H1 (cell line): ENCODE results near the gene BABAM1. TPM values are rescaled to one million over a fixed set of nuclear protein-coding genes. Genes with fewer than 3 reads are reported as not detected.

Experiments used
- CTCF ChIA-PET: fragments of 300-600 bp; sonication (Branson Sonifier 250); formaldehyde crosslinking; loops from one replicate; lab custom pipeline; 2021; ENCODE audit not compliant: partially characterized antibody; lab: Charles Lee
- POLR2A ChIA-PET: fragments of 300-600 bp; sonication (Branson Sonifier 250); formaldehyde crosslinking; loops from one replicate; lab custom pipeline; 2021; ENCODE audit warnings: inconsistent platforms; ENCODE audit not compliant: partially characterized antibody; lab: Charles Lee
- DNase-seq, 2 experiments: peaks; one replicate each; pipeline versions ENCODE4 v3.0.0 to v3.0.0-alpha.2; 2010 to 2022; ENCODE audit warnings: low spot score in 2 of 2, low read depth in 1 of 2, mixed read lengths in 1 of 2
- FAIRE-seq: peaks from 2 replicates; lab custom pipeline; 2011; peaks lifted over from hg19 to GRCh38; lab: Jason Lieb, UNC
- H2AFZ ChIP-seq: 2 replicates; pipeline ENCODE4 v1.8.1; 2012; ENCODE audit warnings: low read length, inconsistent platforms
- H2AK5ac ChIP-seq: 2 replicates; pipeline ENCODE4 v1.6.1; 2013; ENCODE audit warnings: low read depth, low read length
- H2BK120ac ChIP-seq: replicated peaks from 2 replicates; pipeline ENCODE3; 2013; ENCODE audit warnings: low read depth, low read length, inconsistent platforms
- H2BK12ac ChIP-seq: 2 replicates; pipeline ENCODE4 v1.6.1; 2013; ENCODE audit warnings: low read depth, low read length
- H2BK15ac ChIP-seq: 2 replicates; pipeline ENCODE4 v1.6.1; 2013; ENCODE audit warnings: low read length
- H2BK20ac ChIP-seq: 2 replicates; pipeline ENCODE4 v1.6.1; 2013; ENCODE audit warnings: low read length
- H2BK5ac ChIP-seq: 2 replicates; pipeline ENCODE4 v1.6.1; 2013; ENCODE audit warnings: low read depth, low read length
- H3K14ac ChIP-seq: 2 replicates; pipeline ENCODE4 v1.6.1; 2013; ENCODE audit warnings: inconsistent platforms; ENCODE audit not compliant: insufficient read length
- H3K18ac ChIP-seq: 2 replicates; pipeline ENCODE4 v1.6.1; 2013; ENCODE audit warnings: low read length; ENCODE audit errors: extremely low read depth
- H3K23ac ChIP-seq: 2 replicates; pipeline ENCODE4 v1.6.1; 2013; ENCODE audit warnings: inconsistent platforms; ENCODE audit not compliant: insufficient read length
- H3K23me2 ChIP-seq: 2 replicates; pipeline ENCODE4 v1.6.1; 2013; ENCODE audit warnings: low read depth, low read length
- H3K27ac ChIP-seq: 2 replicates; pipeline ENCODE4 v1.6.1; 2011; ENCODE audit warnings: low read depth, low read length, inconsistent platforms
- H3K27me3 ChIP-seq, 4 experiments: replicated peaks in 1 of 4; 1 replicate in 1 of 4; 2 replicates in 3 of 4; pipeline versions ENCODE4 v1.6.1 to v1.8.1; 2011 to 2013; ENCODE audit warnings: low read length in 3 of 4, mild to moderate bottlenecking in 3 of 4, inconsistent platforms in 2 of 4, mixed read lengths in 2 of 4, moderate library complexity in 1 of 4; ENCODE audit not compliant: control insufficient read depth in 3 of 4, insufficient read depth in 3 of 4; ENCODE audit errors: extremely low read depth in 1 of 4
- H3K36me3 ChIP-seq, 4 experiments: 2 replicates each; pipeline versions ENCODE4 v1.6.1 to v1.8.1; 2011 to 2013; ENCODE audit warnings: mild to moderate bottlenecking in 4 of 4, low read length in 3 of 4, moderate library complexity in 2 of 4, control low read depth in 1 of 4, inconsistent platforms in 1 of 4; ENCODE audit not compliant: insufficient read depth in 4 of 4, control insufficient read depth in 2 of 4
- H3K4ac ChIP-seq: replicated peaks from 2 replicates; pipeline ENCODE3; 2013; ENCODE audit warnings: low read length, low read depth, mixed read lengths, inconsistent platforms; ENCODE audit not compliant: insufficient read length
- H3K4me1 ChIP-seq, 4 experiments: replicated peaks in 1 of 4; 1 replicate in 1 of 4; 2 replicates in 3 of 4; pipeline versions ENCODE4 v1.6.1 to v1.8.1; 2011 to 2013; ENCODE audit warnings: low read length in 3 of 4, inconsistent platforms in 2 of 4, mixed read lengths in 1 of 4; ENCODE audit not compliant: insufficient read depth in 4 of 4, control insufficient read depth in 3 of 4
- H3K4me2 ChIP-seq, 2 experiments: 2 replicates each; pipeline versions ENCODE4 v1.6.1 to v1.8.1; 2011 to 2013; ENCODE audit warnings: low read depth in 2 of 2, low read length in 2 of 2, control low read depth in 1 of 2, inconsistent platforms in 1 of 2, mild to moderate bottlenecking in 1 of 2; ENCODE audit not compliant: insufficient read depth in 1 of 2
- H3K4me3 ChIP-seq, 4 experiments: fragments of 200-600, 300-600 bp in 1 of 4; sonication (generic), shearing (Covaris generic), sonication (Bioruptor Twin) in 1 of 4; 2 replicates each; pipeline versions ENCODE4 v1.5.1 to v1.8.1; 2011 to 2016; ENCODE audit warnings: low read length in 4 of 4, low read depth in 3 of 4, control low read depth in 2 of 4, inconsistent platforms in 2 of 4, mild to moderate bottlenecking in 2 of 4, mixed read lengths in 1 of 4, moderate library complexity in 1 of 4; ENCODE audit not compliant: insufficient read depth in 2 of 4; ENCODE audit errors: extremely low read depth in 1 of 4
- H3K56ac ChIP-seq: replicated peaks from 2 replicates; pipeline ENCODE3; 2013; ENCODE audit warnings: low read depth, mild to moderate bottlenecking, mixed read lengths, low read length, inconsistent platforms; ENCODE audit not compliant: insufficient read length
- H3K79me1 ChIP-seq: 2 replicates; pipeline ENCODE4 v1.6.1; 2013; ENCODE audit warnings: low read depth, low read length, control low read depth
- H3K79me2 ChIP-seq, 2 experiments: 2 replicates each; pipeline versions ENCODE4 v1.6.1 to v1.8.1; 2012 to 2013; ENCODE audit warnings: low read length in 2 of 2, mild to moderate bottlenecking in 2 of 2, inconsistent platforms in 1 of 2; ENCODE audit not compliant: insufficient read depth in 2 of 2, control insufficient read depth in 1 of 2
- H3K9ac ChIP-seq, 4 experiments: replicated peaks in 1 of 4; 1 replicate in 1 of 4; 2 replicates in 3 of 4; pipeline versions ENCODE4 v1.6.1 to v1.8.1; 2011 to 2013; ENCODE audit warnings: low read depth in 3 of 4, low read length in 3 of 4, control low read depth in 2 of 4, mild to moderate bottlenecking in 2 of 4, moderate library complexity in 2 of 4, inconsistent platforms in 1 of 4; ENCODE audit errors: extremely low read depth in 1 of 4
- H3K9me3 ChIP-seq, 2 experiments: 2 replicates each; pipeline versions ENCODE4 v1.6.1 to v1.8.1; 2012 to 2013; ENCODE audit warnings: mild to moderate bottlenecking in 2 of 2, moderate library complexity in 2 of 2, control low read depth in 1 of 2, inconsistent platforms in 1 of 2, low read depth in 1 of 2, low read length in 1 of 2, mixed read lengths in 1 of 2; ENCODE audit not compliant: insufficient read depth in 2 of 2
- H4K20me1 ChIP-seq, 2 experiments: replicated peaks in 1 of 2; 2 replicates each; pipeline versions ENCODE3 to v1.8.1; 2011 to 2013; ENCODE audit warnings: inconsistent platforms in 2 of 2, low read length in 2 of 2, mild to moderate bottlenecking in 1 of 2; ENCODE audit not compliant: insufficient read depth in 2 of 2, control insufficient read depth in 1 of 2
- H4K5ac ChIP-seq: 2 replicates; pipeline ENCODE4 v1.6.1; 2013; ENCODE audit warnings: low read length, low read depth, mixed read lengths, inconsistent platforms; ENCODE audit not compliant: insufficient read length
- H4K8ac ChIP-seq: 2 replicates; pipeline ENCODE4 v1.8.0; 2013; ENCODE audit warnings: mild to moderate bottlenecking, moderate library complexity, low read length, inconsistent platforms; ENCODE audit not compliant: insufficient read depth; ENCODE audit errors: extremely low read depth
- H4K91ac ChIP-seq: replicated peaks from 2 replicates; pipeline ENCODE3; 2013; ENCODE audit warnings: low read length, mixed read lengths, inconsistent platforms; ENCODE audit not compliant: insufficient read length
- BRCA1 ChIP-seq: IDR thresholded peaks from 2 replicates; pipeline ENCODE4 v1.6.1; 2012; ENCODE audit warnings: low read depth, low read length, improper control_type of control experiment
- CHD2 ChIP-seq: IDR thresholded peaks from 2 replicates; pipeline ENCODE4 v1.6.1; 2012; ENCODE audit warnings: low read length, improper control_type of control experiment
- HDAC6 ChIP-seq: IDR thresholded peaks from one replicate; pipeline ENCODE4 v1.7.1; 2012; ENCODE audit warnings: low read depth, mild to moderate bottlenecking, inconsistent platforms, low read length, moderate library complexity
- NRF1 ChIP-seq: IDR thresholded peaks from 2 replicates; pipeline ENCODE4 v1.6.1; 2011; ENCODE audit warnings: mild to moderate bottlenecking, low read depth, low read length, improper control_type of control experiment
- SIRT6 ChIP-seq: IDR thresholded peaks from one replicate; pipeline ENCODE4 v1.7.1; 2012; ENCODE audit warnings: low read length, inconsistent platforms
- SP4 ChIP-seq: IDR thresholded peaks from 2 replicates; pipeline ENCODE4 v1.6.1; 2012; ENCODE audit warnings: low read length, inconsistent platforms
- TAF7 ChIP-seq: optimal IDR thresholded peaks from 2 replicates; pipeline ENCODE3; 2011; ENCODE audit warnings: low read depth, mild to moderate bottlenecking, inconsistent platforms, low read length, moderate library complexity, borderline replicate concordance
- WGBS, 2 experiments: shearing (Covaris generic) in 1 of 2; methylation state at CpG; one replicate each; pipeline versions ENCODE4 v1.1.6 to v1.1.7; 2013 to 2015; ENCODE audit warnings: low lambda C conversion rate in 2 of 2, mixed read lengths in 2 of 2, inconsistent platforms in 1 of 2, low coverage in 1 of 2, missing lambda C conversion rate in 1 of 2; ENCODE audit not compliant: insufficient replicate concordance in 2 of 2, insufficient coverage in 1 of 2, insufficient read length in 1 of 2; ENCODE audit errors: extremely low coverage in 1 of 2, missing lambda C conversion rate in 1 of 2; 5-methylcytosine and 5-hydroxymethylcytosine counted together
- long read RNA-seq, 2 experiments: library from RNA in 1 of 2; library from capped mRNA in 1 of 2; stranded (forward); transcript quantifications; one replicate each; pipeline ENCODE4 v2.0.0, GENCODE V29; 2021; ENCODE audit warnings: inconsistent platforms in 1 of 2
- polyA minus RNA-seq, 3 experiments: library from RNA; depleted of rRNA, polyadenylated mRNA; stranded (reverse); fragments of >200 nt; gene quantifications; 1 replicate in 2 of 3; 2 replicates in 1 of 3; pipeline ENCODE4 v1.2.3, GENCODE V29; 2011
- polyA plus RNA-seq, 7 experiments: library from polyadenylated mRNA; depleted of rRNA in 3 of 7; stranded (reverse) in 5 of 7; unstranded in 2 of 7; fragments of >200 nt in 5 of 7; fragments of 200-250 nt in 2 of 7; gene quantifications; 1 replicate in 5 of 7; 2 replicates in 1 of 7; 4 replicates in 1 of 7; pipeline versions ENCODE4 v1.2.1 to v1.2.3, GENCODE V29; 2011 to 2013; ENCODE audit warnings: missing spikeins in 2 of 7, mixed read lengths in 2 of 7
- total RNA-seq: library from RNA; stranded (reverse); fragmentation: NEBNext Ultra II Directional; extraction: Animal tissue kit (Norgen Biotek cat#: 25700); gene quantifications from 2 replicates; pipeline ENCODE4 v1.2.1, GENCODE V29; 2021

BABAM1 gene
- total RNA-seq (127 and 134 TPM in 2 replicates), polyA plus RNA-seq (2011; rRNA removed) (133 and 153 TPM in 2 replicates), polyA minus RNA-seq (2011; rRNA and poly(A)+ RNA removed) (47.9 and 65.4 TPM in 2 replicates)
- polyA plus RNA-seq (2011; cell fraction: cytosol; rRNA removed) = 175 TPM
- polyA plus RNA-seq (2011; cell fraction: nucleus; rRNA removed) = 164 TPM
- 122 to 160 TPM (median 149 TPM) in 4 replicates for polyA plus RNA-seq (2012, experiment 1 of 2)
- 178 TPM for polyA plus RNA-seq (2012, experiment 2 of 2)
- 122 TPM for polyA plus RNA-seq (2013, experiment 1 of 2)
- 117 TPM for polyA plus RNA-seq (2013, experiment 2 of 2)
- 44.4 TPM for polyA minus RNA-seq (2011; cell fraction: cytosol; rRNA and poly(A)+ RNA removed)
- polyA minus RNA-seq (2011; cell fraction: nucleus; rRNA and poly(A)+ RNA removed) = 31.5 TPM
- long read RNA-seq, experiment 1, transcript BABAM1-209 (3 exons, 424 nt) = minor isoform, 5 of 108 reads
- long read RNA-seq, experiment 1, transcript BABAM1-201 (9 exons, 1,472 nt) = minor isoform, 6 of 108 reads
- long read RNA-seq, experiment 1, transcript BABAM1-208 (9 exons, 1,470 nt) = major isoform, 37 of 108 reads
- long read RNA-seq, experiment 1, partial matches to known transcripts = 38 of 108 reads
- long read RNA-seq, experiment 1, other reads (novel, unspliced or antisense) = 22 of 108 reads
- long read RNA-seq, experiment 2, transcript BABAM1-202 (6 exons, 930 nt) = minor isoform, 5 of 197 reads
- long read RNA-seq, experiment 2, transcript BABAM1-213 (9 exons, 1,366 nt) = minor isoform, 5 of 197 reads
- long read RNA-seq, experiment 2, transcript BABAM1-201 (9 exons, 1,472 nt) = minor isoform, 40 of 197 reads
- long read RNA-seq, experiment 2, transcript BABAM1-208 (9 exons, 1,470 nt) = major isoform, 112 of 197 reads
- long read RNA-seq, experiment 2, partial matches to known transcripts = 6 of 197 reads
- long read RNA-seq, experiment 2, other reads (novel, unspliced or antisense) = 28 of 197 reads

DNA sequence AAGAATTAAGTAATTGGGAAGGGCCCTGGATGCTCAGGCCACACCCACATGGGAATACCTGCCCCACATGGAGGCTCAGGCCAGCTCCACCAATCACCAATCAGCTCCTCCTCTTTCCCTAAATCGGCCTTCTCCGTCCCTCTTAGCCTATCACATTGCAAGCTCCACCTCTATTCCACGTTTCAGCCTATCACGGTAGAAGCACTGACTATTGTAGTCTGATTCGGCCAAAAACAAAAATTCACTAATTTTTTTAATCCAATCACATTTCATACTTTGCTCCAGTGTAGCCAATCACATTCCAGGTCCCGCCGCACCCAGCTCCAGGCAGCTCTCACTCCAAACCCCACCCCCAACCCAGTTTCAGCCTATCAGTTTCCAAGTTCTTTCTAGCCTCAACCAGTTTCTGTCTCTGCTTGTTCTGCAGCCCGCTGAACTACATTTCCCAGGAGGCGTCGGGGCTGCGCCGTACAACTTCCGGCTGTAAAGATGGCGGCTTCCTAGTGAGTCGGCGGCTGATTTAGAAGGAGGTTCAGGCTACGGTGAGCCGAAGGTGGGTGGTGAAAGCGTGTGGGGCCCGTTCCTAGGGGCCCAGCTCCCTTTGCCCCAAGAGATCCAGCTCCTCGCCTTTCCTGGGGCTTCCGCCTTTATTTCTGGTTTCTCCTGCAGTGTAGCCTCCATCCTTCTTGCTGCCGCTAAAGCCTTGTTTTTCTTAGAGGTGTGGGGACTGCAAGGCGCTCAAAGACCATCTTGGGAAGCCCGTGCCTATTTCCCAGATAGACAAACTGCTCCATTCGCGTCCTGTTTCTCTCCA is at the start of gene BABAM1:
Gene BABAM1, plus strand, starts transcription at position 469 of the 814 bp plus-strand sequence. CDS start 1,364 bp downstream, outside the sequence.
- peak within 1 kb of the TSS; percentile 97; the same call in 1 of the 2 replicates for H4K8ac ChIP-seq
- no peak within 1 kb of the TSS for H2AK5ac ChIP-seq
- peak within 1 kb of the TSS; percentile 70 to 92 (median 89) for H3K9ac ChIP-seq
- H3K4me3 ChIP-seq = peak within 1 kb of the TSS; percentile 71 to 100 (median 95)
- POLR2A ChIA-PET = interaction anchor here (0.6 to 12.8 kb wide), 18 partner anchors 12 to 441 kb away, joined by 3 to 113 read pairs (median 5); partner anchors contain the start of genes ANKLE1, DDA1 and USE1
- no peak within 1 kb of the TSS for H3K4ac ChIP-seq
- H3K23ac ChIP-seq = no peak within 1 kb of the TSS
- no peak within 1 kb of the TSS for H3K18ac ChIP-seq
- H2AFZ ChIP-seq = 0 out of 2 replicates have a peak within 1 kb of the TSS, but pooled peaks have one; percentile 55
- H3K14ac ChIP-seq = no peak within 1 kb of the TSS
- H4K20me1 ChIP-seq = no peaks in the 10 kb centered on the region
- H3K9me3 ChIP-seq = no peaks in the 10 kb centered on the region
- WGBS, 2 experiments = 2% methylated on average over 27 of the region's 27 CpGs; no CpG with 5 or more reads in 1 of the 2 experiments
- no peak within 1 kb of the TSS for H2BK15ac ChIP-seq
- no peaks in the 10 kb centered on the region for H3K23me2 ChIP-seq
- H3K36me3 ChIP-seq = peaks cover 5 to 14% (median 8%) of the 10 kb centered on the region in 4 experiments; a peak in 5 of 8 replicates
- no peaks in the 10 kb centered on the region; the same call in 1 of the 2 replicates for H3K79me1 ChIP-seq
- H4K5ac ChIP-seq = no peak within 1 kb of the TSS
- DNase-seq = peak; percentile 88 to 96
- peak; percentile 99 for FAIRE-seq
- H4K91ac ChIP-seq = no peak within 1 kb of the TSS
- H3K4me1 ChIP-seq = peaks cover 0 to 8% (median 2%) of the 10 kb centered on the region in 4 experiments; a peak in 5 of 7 replicates
- H3K27me3 ChIP-seq = no peaks in the 10 kb centered on the region
- peak within 1 kb of the TSS; percentile 8 for H3K56ac ChIP-seq
- CTCF ChIA-PET = interaction anchor here (0.6 to 2.7 kb wide), 8 partner anchors 17 to 200 kb away, joined by 3 to 8 read pairs (median 6); partner anchors contain the start of gene NR2F6
- no peak within 1 kb of the TSS for H2BK120ac ChIP-seq
- peak within 1 kb of the TSS; percentile 86 to 89 for H3K4me2 ChIP-seq
- H2BK20ac ChIP-seq = no peak within 1 kb of the TSS
- no peak within 1 kb of the TSS for H2BK12ac ChIP-seq
- peak within 1 kb of the TSS; percentile 81 for H2BK5ac ChIP-seq
- peak within 1 kb of the TSS; percentile 60; the same call in 1 of the 2 replicates for H3K27ac ChIP-seq
- peaks cover 3 to 12% of the 10 kb centered on the region in 2 experiments; a peak in 3 of 4 replicates for H3K79me2 ChIP-seq
- TF ChIP-seq NRF1 (no peak), CHD2 (peak; percentile 88), SIRT6 (no peak), BRCA1 (no peak), SP4 (no peak), HDAC6 (no peak), TAF7 (peak; percentile 86)
